Kidney capillary endothelial cell (primary cell): Measurements from ENCODE around the gene CCNA1.

Experiments
- DNase-seq: peaks from one replicate; pipeline ENCODE4 v3.0.0-alpha.2; 2018; ENCODE audit warnings: low spot score

Gene CCNA1

GRCh38 chr13:36432106-36432544, at the start of gene CCNA1:
Gene CCNA1 (plus strand): TSS chr13:36432495. CDS start chr13:36433057, 562 bp downstream.
- DNase-seq, result no peak

GRCh38 chr13:36385489-36385888, 46.8 kb upstream of the CCNA1 start:
- DNase-seq, result no peak

- peak; percentile 32 for DNase-seq
Observed at GRCh38 chr13:36395280-36395679, 37.0 kb upstream of the CCNA1 start.

GRCh38 chr13:36405151-36405550, 27.1 kb upstream of the CCNA1 start:
- DNase-seq, result no peak

- DNase-seq, result no peak
Observed at GRCh38 chr13:36412736-36413135, 19.6 kb upstream of the CCNA1 start.

GRCh38 chr13:36413161-36413560, 19.1 kb upstream of the CCNA1 start:
- no peak for DNase-seq

- no peak for DNase-seq
Observed at GRCh38 chr13:36414461-36414860, 17.8 kb upstream of the CCNA1 start.

- DNase-seq, result no peak
Observed at GRCh38 chr13:36417331-36417730, 15.0 kb upstream of the CCNA1 start.

- DNase-seq, result no peak
Observed at GRCh38 chr13:36418022-36418805, 14.1 kb upstream of the CCNA1 start.

GRCh38 chr13:36420437-36420891, 11.8 kb upstream of the CCNA1 start:
- DNase-seq, result peak; percentile 70

- DNase-seq, result no peak
Observed at GRCh38 chr13:36421447-36421846, 10.8 kb upstream of the CCNA1 start.

GRCh38 chr13:36428086-36428485, 4.2 kb upstream of the CCNA1 start:
- no peak for DNase-seq

GRCh38 chr13:36430247-36431203, 1.8 kb upstream of the CCNA1 start:
- DNase-seq, result no peak

GRCh38 chr13:36431204-36432105, 840 bp upstream of the CCNA1 start:
- no peak for DNase-seq

- no peak for DNase-seq
Observed at GRCh38 chr13:36436811-36437210, 4.5 kb downstream of the CCNA1 start.

GRCh38 chr13:36438594-36439483, 6.5 kb downstream of the CCNA1 start:
- no peak for DNase-seq

GRCh38 chr13:36445278-36445677, 13.0 kb downstream of the CCNA1 start:
- DNase-seq, result no peak

GRCh38 chr13:36445891-36446351, 13.6 kb downstream of the CCNA1 start:
- peak; percentile 60 for DNase-seq

GRCh38 chr13:36447501-36447900, 15.2 kb downstream of the CCNA1 start:
- DNase-seq, result no peak

- no peak for DNase-seq
Observed at GRCh38 chr13:36450534-36450933, 18.2 kb downstream of the CCNA1 start.

GRCh38 chr13:36453516-36453915, 21.2 kb downstream of the CCNA1 start:
- DNase-seq, result peak; percentile 44
